Right lobe of liver (tissue), 4 donors: ENCODE results near the gene TMEM253.

Source experiments
- CTCF ChIP-seq, 4 donors: fragments of 200-600 bp in 3 of 4; fragments of 450-650 bp in 1 of 4; IDR thresholded peaks; one replicate each; pipeline versions ENCODE4 v1.5.1 to v1.8.0; 2016 to 2022; ENCODE audit warnings: antibody characterized with exemption in 4 of 4, mild to moderate bottlenecking in 2 of 4
- POLR2A ChIP-seq: fragments of 450-650 bp; IDR thresholded peaks from one replicate; pipeline ENCODE4 v1.6.1; 2017; ENCODE audit warnings: antibody characterized with exemption, mild to moderate bottlenecking
- donor health status: DM: no; HTN: no; CAD: no.
- donor health status: DM: no; HTN: no; CAD: no.
- donor health status: DM: no; HTN: yes; CAD: no.

GRCh38 chr14:21090940-21091663 is 9.8 kb upstream of the TMEM253 start:
- no peak for TF ChIP-seq CTCF (IDR thresholded peaks at IDR 0.05)
- TF ChIP-seq POLR2A, result no peak
